Tibial nerve (tissue), 4 donors: ENCODE data around the gene ROR1. TPM values are rescaled to one million over a fixed set of nuclear protein-coding genes. Genes with fewer than 3 reads are reported as not detected.

Experiments used
- DNase-seq, 2 donors: peaks; one replicate each; pipeline ENCODE4 v3.0.0-alpha.2; 2019; ENCODE audit warnings: low spot score in 2 of 2
- H3K27ac ChIP-seq, 4 donors: fragments of 200-600 bp; sonication (generic) in 3 of 4; one replicate each; pipeline ENCODE4 v1.5.1; 2017 to 2019; ENCODE audit warnings: mild to moderate bottlenecking in 1 of 4
- H3K27me3 ChIP-seq, 2 donors: fragments of 200-600 bp; sonication (generic) in 1 of 2; one replicate each; pipeline versions ENCODE4 v1.5.1 to v1.6.0; 2017 to 2019
- H3K36me3 ChIP-seq, 3 donors: fragments of 200-600 bp; sonication (generic); one replicate each; pipeline ENCODE4 v1.5.1; 2018 to 2019
- H3K4me1 ChIP-seq, 4 donors: fragments of 200-600 bp; sonication (generic) in 3 of 4; one replicate each; pipeline ENCODE4 v1.5.1; 2017 to 2019
- H3K4me3 ChIP-seq, 4 donors: fragments of 200-600 bp; sonication (generic) in 3 of 4; one replicate each; pipeline ENCODE4 v1.5.1; 2017 to 2019; ENCODE audit warnings: mild to moderate bottlenecking in 1 of 4, moderate library complexity in 1 of 4
- H3K9me3 ChIP-seq, 4 donors: fragments of 200-600 bp; sonication (generic) in 3 of 4; one replicate each; pipeline ENCODE4 v1.5.1; 2017 to 2019
- CTCF ChIP-seq, 5 experiments: fragments of 200-600 bp in 3 of 5; fragments of 450-650 bp in 2 of 5; sonication (generic) in 3 of 5; IDR thresholded peaks; one replicate each; pipeline ENCODE4 v1.5.1; 2016 to 2019; ENCODE audit warnings: antibody characterized with exemption in 5 of 5, mild to moderate bottlenecking in 3 of 5, moderate library complexity in 2 of 5
- EP300 ChIP-seq, 2 donors: sonication (generic); formaldehyde crosslinking; IDR thresholded peaks; one replicate each; pipeline ENCODE4 v1.6.1; 2017; ENCODE audit warnings: antibody characterized with exemption in 2 of 2, mild to moderate bottlenecking in 1 of 2
- POLR2A ChIP-seq, 2 donors: fragments of 450-650 bp; IDR thresholded peaks; one replicate each; pipeline ENCODE4 v1.6.1; 2017; ENCODE audit warnings: antibody characterized with exemption in 2 of 2, mild to moderate bottlenecking in 2 of 2, moderate library complexity in 2 of 2
- WGBS, 2 donors: methylation state at CpG; one replicate each; pipeline ENCODE4 v1.1.5; 2018; 5-methylcytosine and 5-hydroxymethylcytosine counted together
- total RNA-seq, 4 donors: library from RNA; depleted of rRNA; stranded (reverse); fragments of >200 nt; gene quantifications; one replicate each; pipeline ENCODE4 v1.1.0, GENCODE V29; 2016

The ROR1 gene
- total RNA-seq, 4 donors from 2014 or later: 10.5 to 47.7 (median 43.7) TPM

- TF ChIP-seq CTCF (IDR thresholded peaks at IDR 0.05) (no peak), EP300 (IDR thresholded peaks at IDR 0.05) (no peak), POLR2A (IDR thresholded peaks at IDR 0.05) (no peak)
- Histone ChIP-seq H3K27ac (no peak overlapping the region), H3K4me1 (peaks cover 0 to 54% (median 10%) of the 10 kb centered on the region in 4 donors), H3K27me3 (no peaks in the 10 kb centered on the region), H3K9me3 (no peaks in the 10 kb centered on the region), H3K4me3 (no peak overlapping the region), H3K36me3 (no peaks in the 10 kb centered on the region)
- WGBS, 2 donors: 84 to 87% methylated on average over 3 of the region's 3 CpGs
- DNase-seq: no peak
Observed at GRCh38 chr1:63877816-63878215, 104.0 kb downstream of the ROR1 start.

DNA sequence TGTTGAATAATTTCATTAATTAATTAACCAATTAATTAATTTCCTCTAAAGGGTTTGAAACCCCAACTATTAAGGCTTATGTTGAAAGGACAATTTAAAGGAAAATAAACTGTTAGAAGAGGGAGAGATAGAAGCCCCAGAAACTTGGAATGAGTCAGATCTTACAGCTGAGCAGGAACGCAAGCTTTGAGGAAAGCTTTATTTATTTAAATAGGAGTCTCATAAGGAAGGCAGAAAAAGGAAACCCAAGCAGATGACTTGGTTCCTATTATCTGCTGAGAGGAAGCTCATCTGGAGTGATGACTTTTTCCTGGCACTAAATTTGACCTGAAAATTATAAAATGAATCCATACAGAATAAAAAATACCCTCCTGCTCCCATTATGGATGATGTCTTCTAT, 105.1 kb downstream of the ROR1 start:
- Histone ChIP-seq H3K4me3 (no peak overlapping the region), H3K36me3 (no peaks in the 10 kb centered on the region), H3K27me3 (no peaks in the 10 kb centered on the region), H3K4me1 (peaks cover 0 to 46% (median 10%) of the 10 kb centered on the region in 4 donors), H3K27ac (no peak overlapping the region), H3K9me3 (no peaks in the 10 kb centered on the region)
- DNase-seq: no peak
- WGBS, 2 donors: 0 to 66% methylated on average over 1 of the region's 1 CpG
- no peak for TF ChIP-seq POLR2A (IDR thresholded peaks at IDR 0.05)
- TF ChIP-seq EP300 (IDR thresholded peaks at IDR 0.05): no peak
- no peak for TF ChIP-seq CTCF (IDR thresholded peaks at IDR 0.05)

- H3K4me1 ChIP-seq: peaks cover 0 to 36% (median 5%) of the 10 kb centered on the region in 4 donors
Observed at GRCh38 chr1:63880958-63881576, 107.2 kb downstream of the ROR1 start.

DNA sequence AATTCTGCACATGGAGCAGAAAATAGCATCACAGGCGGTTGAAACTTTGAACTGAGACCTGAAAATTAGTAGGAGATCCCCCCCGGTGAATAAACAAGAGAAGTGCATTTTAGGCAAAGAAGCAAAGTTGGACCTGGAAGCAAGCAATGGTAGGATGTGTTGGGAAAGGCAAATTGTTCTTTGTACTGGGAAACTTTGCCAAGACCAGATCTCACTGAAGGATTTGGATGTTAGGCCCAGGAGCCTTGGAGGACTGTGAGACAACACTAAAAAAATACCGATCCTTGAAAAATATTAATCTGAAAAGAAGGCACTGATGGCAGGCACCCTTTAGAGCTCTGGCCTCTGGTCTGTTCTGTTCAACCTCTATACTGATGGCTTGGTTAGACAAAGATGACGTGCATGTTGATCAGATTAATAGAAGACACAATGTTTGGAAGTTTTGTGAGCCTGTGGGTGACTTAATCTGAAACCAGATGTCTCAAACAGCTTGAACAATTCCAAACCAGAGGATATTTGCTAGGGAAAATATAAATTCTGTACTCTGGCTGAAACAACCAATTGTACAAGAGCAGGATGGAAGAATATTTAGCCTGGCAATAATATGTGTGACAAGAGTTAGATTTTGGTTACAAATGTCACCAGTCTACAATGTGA, 108.4 kb downstream of the ROR1 start:
- DNase-seq: no peak
- TF ChIP-seq POLR2A (IDR thresholded peaks at IDR 0.05): no peak
- TF ChIP-seq EP300 (IDR thresholded peaks at IDR 0.05): no peak
- TF ChIP-seq CTCF (IDR thresholded peaks at IDR 0.05): no peak
- 76 to 81% methylated on average over 4 of the region's 4 CpGs for WGBS, 2 donors
- Histone ChIP-seq H3K4me3 (no peak overlapping the region), H3K36me3 (no peaks in the 10 kb centered on the region), H3K27ac (peak overlapping the region in 2 of 4 donors; percentile 32 to 44), H3K9me3 (no peaks in the 10 kb centered on the region), H3K4me1 (peaks cover 0 to 33% (median 3%) of the 10 kb centered on the region in 4 donors), H3K27me3 (no peaks in the 10 kb centered on the region)

More at GRCh38 chr1:63880958-63881576, 107.2 kb downstream of the ROR1 start:
- Histone ChIP-seq H3K36me3 (no peaks in the 10 kb centered on the region), H3K27ac (no peak overlapping the region), H3K4me3 (no peak overlapping the region), H3K27me3 (no peaks in the 10 kb centered on the region), H3K9me3 (no peaks in the 10 kb centered on the region)
- no peak for DNase-seq
- WGBS, 2 donors: 97 to 100% methylated on average over 1 of the region's 1 CpG
- TF ChIP-seq POLR2A (IDR thresholded peaks at IDR 0.05): no peak
- no peak for TF ChIP-seq EP300 (IDR thresholded peaks at IDR 0.05)
- no peak for TF ChIP-seq CTCF (IDR thresholded peaks at IDR 0.05)

GRCh38 chr1:63883494-63884235, 109.8 kb downstream of the ROR1 start:
- no peaks in the 10 kb centered on the region for H3K36me3 ChIP-seq
- H3K9me3 ChIP-seq: no peaks in the 10 kb centered on the region
- peaks cover 0 to 29% (median under 1%) of the 10 kb centered on the region in 4 donors for H3K4me1 ChIP-seq
- no peak for DNase-seq
- no peak overlapping the region for H3K4me3 ChIP-seq
- H3K27me3 ChIP-seq: no peaks in the 10 kb centered on the region
- no peak for TF ChIP-seq POLR2A (IDR thresholded peaks at IDR 0.05)
- TF ChIP-seq CTCF (IDR thresholded peaks at IDR 0.05): no peak
- no peak for TF ChIP-seq EP300 (IDR thresholded peaks at IDR 0.05)
- H3K27ac ChIP-seq: no peak overlapping the region
- WGBS, 2 donors: 80 to 88% methylated on average over 6 of the region's 6 CpGs
